ENCODE results near the gene MYOC.
"Not testable (repeated sequence)": the region's sequence is repeated elsewhere in the genome, so short reads cannot be mapped to it uniquely, and the experiment has no call there.

The MYOC gene

DNA sequence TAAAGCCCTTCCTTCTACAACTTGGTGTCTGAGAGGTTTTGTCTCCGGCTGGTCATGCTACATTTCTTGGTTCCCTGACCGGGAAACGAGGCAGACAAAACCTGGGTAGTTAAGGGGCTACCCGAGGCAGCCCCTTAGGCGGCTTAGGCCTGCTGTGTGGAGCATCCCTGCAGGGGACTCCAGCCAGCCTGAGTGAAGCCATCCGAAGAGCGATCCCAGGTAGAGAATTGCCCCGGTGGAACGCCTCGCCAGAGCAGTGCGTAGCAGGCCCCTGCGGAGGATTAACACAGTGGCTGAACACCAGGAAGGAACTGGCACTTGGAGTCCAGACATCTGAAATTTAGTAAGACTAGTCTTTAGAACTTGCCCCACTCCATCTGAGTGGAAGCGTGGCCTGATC is 51.6 kb downstream of the MYOC start:
- DNase-seq = no peak

DNA sequence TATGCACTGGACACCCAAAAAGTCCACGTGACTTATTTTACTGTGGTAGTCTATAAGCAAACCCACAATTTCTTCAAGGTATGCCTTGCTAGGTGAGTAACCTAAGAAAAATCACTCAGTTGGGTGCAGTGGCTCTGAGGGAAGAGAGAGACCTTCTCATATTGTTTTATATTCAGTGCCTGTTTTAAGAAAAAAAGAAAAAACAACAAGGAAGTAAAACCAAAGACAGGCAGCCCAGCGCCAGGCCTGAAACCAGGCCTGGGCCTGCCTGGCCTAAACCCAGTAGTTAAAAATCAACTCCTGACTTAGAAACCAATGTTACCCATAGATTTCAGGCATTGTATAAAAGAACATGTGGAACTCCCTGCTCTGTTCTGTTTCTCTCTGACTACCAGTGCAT is 52.2 kb downstream of the MYOC start:
- DNase-seq = not testable (repeated sequence)

DNA sequence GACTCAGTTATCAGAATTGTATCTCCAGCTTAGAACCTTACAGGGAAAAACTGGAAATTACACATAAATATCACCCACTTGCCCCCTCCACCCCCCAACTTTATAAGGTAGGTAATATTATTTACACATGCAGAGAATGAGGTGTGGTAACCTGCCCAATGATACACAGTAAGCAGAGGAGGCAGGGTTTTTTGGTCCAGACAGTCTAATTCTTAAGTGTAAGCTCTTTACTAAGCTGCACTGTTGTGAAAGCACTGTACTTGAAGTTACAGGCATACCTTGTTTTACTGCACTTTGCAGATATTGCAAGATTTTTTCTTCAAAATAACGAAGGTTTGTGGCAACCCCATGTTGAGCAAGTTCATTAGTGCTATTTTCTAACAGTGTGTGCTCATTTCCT is 55.3 kb downstream of the MYOC start:
- DNase-seq = no peak

- no peak for DNase-seq
These were observed 55.8 kb downstream of the MYOC start for GRCh38 chr1:171596705-171597104.

DNA sequence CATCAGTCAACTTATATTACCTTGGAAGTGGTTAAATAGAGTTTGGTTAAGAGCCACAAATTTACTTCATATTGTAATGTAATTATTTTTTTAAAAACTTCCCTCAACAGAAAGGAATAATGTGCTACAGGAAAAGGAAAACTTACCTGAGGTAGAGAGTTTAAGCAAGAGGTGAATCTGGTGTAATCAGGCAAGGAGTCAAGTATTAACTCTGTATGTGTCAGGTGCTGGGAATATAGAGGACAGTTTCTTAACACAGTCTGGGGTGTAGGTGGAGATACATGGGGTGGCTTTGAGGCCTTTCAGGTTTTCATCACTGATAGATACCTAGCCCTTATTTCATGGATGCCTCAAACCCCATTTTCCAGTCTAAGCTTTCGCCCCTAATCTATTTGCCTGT is 56.4 kb downstream of the MYOC start:
- no peak for DNase-seq

DNA sequence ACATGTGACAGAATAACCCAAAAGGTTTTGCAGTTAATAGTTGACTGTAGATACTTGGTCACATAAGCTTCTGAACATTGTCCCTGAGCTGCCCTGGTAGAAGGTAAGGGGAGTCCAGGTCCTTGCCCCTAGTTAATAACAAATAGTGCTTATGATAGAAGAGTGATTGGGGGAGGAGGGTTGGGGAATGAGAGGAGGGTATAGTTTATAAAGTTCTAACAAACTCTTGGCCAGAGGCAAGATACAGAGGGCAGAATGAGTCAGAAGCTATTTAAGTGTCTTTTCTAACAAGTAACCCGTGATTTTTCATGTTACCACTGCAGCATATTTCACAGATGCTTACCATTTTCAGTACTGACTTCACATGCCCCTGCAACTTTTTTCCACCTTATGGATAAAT is 57.2 kb downstream of the MYOC start:
- DNase-seq = no peak

DNA sequence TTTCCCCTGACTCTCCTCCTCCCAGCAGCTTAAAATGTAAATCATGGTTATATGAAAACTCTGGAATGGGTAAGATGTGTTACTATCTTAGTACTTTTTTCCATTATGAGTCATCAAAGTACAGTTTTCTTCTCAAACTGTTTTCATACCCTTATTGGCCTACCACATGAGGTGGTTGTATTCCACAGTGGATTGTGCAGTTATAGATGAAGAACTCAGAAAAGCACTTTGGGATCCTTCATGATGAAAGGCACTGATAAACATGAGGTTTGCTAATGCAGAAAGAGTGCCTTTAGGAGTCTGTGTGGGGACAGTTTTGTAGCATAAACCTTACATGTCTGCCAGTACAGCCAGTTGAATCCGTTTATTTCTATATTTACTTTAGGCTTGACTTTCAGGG is 62.5 kb downstream of the MYOC start:
- DNase-seq = no peak

DNA sequence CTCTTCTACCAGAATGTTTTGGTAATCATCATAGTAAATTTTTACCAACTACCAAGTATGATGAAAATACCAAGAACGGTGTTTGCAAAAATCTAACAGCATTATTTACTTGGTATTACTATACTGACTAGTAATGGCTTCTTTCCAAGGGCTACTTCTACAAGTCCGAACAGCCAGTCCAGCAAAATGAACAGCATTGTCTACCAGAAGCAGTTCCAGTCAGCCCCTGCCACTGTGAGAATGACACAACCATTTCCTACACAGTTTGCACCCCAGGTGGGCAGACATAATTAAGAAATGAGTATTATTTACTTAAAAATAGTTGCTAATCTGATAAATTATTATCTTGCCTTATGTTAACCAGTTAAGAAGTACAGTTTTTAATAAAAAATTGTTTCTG is 64.3 kb downstream of the MYOC start:
- peak in 1 of 2 donors; percentile 20 for DNase-seq

DNA sequence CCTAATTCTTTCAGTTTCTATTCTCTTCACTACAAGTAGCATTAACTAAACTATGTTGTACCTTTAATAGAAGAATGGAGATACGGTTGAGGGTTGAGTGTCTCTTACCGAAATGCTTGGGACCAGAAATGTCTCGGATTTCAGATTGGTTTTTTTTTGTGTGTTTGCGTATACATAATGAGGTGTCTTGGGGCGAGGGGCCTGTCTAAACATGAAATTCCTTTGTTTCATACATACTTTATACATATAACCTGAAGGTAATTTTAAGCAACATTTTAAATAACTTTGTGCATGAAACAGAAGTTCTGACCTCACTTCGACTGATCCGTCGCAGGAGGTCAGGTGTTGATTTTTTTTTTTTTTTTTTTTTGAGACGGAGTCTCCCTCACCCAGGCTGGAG is 66.8 kb downstream of the MYOC start:
- DNase-seq = no peak
